Mucosa of stomach (tissue), 1 donor: Measurements from ENCODE around the gene INMT.
"Not testable (repeated sequence)": the region's sequence is repeated elsewhere in the genome, so short reads cannot be mapped to it uniquely, and the experiment has no call there.

Experiments
- H3K27me3 ChIP-seq: one replicate; pipeline ENCODE4 v1.7.0; 2013; ENCODE audit warnings: mild to moderate bottlenecking, low read length; ENCODE audit not compliant: control insufficient read depth, insufficient read depth
- H3K36me3 ChIP-seq: one replicate; pipeline ENCODE4 v1.7.0; 2013; ENCODE audit warnings: low read length; ENCODE audit not compliant: control insufficient read depth, insufficient read depth
- H3K4me1 ChIP-seq: one replicate; pipeline ENCODE4 v1.7.0; 2013; ENCODE audit warnings: mild to moderate bottlenecking, low read length; ENCODE audit not compliant: control insufficient read depth, insufficient read depth
- H3K4me3 ChIP-seq: one replicate; pipeline ENCODE4 v1.7.0; 2013; ENCODE audit warnings: low read length
- H3K9ac ChIP-seq: one replicate; pipeline ENCODE4 v1.7.0; 2013; ENCODE audit warnings: mild to moderate bottlenecking, low read length, moderate library complexity
- H3K9me3 ChIP-seq: one replicate; pipeline ENCODE4 v1.7.0; 2013; ENCODE audit warnings: mild to moderate bottlenecking, low read length, moderate library complexity; ENCODE audit not compliant: control insufficient read depth
- donor health status: Pancreatic carcinoma.

Gene INMT

DNA sequence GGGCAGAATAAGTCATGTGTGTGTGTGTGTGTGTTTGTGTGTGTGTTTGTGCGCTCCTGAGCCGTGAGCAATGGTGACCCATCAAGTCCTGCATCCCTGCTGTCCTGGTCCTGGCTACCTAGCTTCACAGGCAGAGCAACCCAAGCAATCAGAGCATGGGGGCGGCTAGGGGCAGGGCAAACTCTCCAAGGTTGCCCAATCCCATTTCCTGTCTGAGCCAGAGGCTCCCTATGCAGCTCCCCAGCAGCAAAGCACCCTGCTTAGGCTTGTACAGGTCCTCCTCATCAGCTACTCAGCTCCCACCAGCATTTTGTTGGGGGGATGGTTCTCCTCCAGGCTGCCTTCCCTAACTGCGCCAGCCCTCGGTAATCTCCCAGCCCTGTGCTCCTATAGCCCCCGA lies 38.5 kb upstream of the INMT start:
- no peaks in the 10 kb centered on the region for H3K9me3 ChIP-seq
- no peak overlapping the region for H3K9ac ChIP-seq
- no peaks in the 10 kb centered on the region for H3K36me3 ChIP-seq
- no peaks in the 10 kb centered on the region for H3K4me1 ChIP-seq
- no peaks in the 10 kb centered on the region for H3K27me3 ChIP-seq
- H3K4me3 ChIP-seq, result no peak overlapping the region

DNA sequence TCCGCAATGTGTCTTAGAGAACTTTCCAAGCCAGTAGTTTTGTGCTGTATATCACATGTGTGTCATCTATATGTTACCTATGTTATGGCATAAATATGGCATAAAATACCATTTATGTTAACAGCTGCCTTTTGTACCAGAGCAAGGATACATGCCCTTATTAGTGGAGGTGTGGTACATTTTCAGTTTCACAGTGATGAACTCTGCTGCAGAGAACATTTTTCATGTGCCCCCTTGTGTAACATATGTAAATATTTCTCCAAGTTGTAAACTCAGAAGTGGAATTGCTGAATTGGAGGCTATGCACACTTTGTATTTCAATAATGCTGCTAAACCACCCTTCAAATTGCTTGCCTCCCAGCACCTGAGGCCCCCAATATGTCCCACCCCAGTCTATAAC lies 37.8 kb upstream of the INMT start:
- Histone ChIP-seq H3K27me3 (no peaks in the 10 kb centered on the region), H3K9ac (no peak overlapping the region), H3K9me3 (no peaks in the 10 kb centered on the region), H3K4me1 (no peaks in the 10 kb centered on the region), H3K4me3 (no peak overlapping the region), H3K36me3 (no peaks in the 10 kb centered on the region)

DNA sequence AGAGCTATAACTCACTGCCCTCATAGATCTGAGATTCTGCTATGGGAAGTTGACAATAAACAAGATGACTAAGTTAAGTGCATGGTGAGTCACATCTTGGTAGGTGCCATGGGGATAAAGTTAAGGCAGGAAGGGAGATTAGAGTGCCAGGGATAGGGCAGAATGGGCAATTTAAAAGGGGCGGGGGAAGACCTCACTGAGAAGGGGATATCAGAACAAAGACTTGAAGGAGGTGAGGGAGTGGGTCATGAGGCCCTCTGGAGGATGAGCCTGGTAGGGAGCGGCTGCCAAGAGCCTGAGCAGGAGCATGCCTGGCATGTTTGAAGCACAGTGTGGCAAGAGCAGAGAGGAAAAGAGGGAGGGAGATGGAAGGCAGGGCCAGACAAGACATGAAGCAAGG lies 34.8 kb upstream of the INMT start:
- no peaks in the 10 kb centered on the region for H3K36me3 ChIP-seq
- H3K4me1 ChIP-seq, result no peaks in the 10 kb centered on the region
- H3K9me3 ChIP-seq, result no peaks in the 10 kb centered on the region
- no peak overlapping the region for H3K4me3 ChIP-seq
- H3K27me3 ChIP-seq, result no peaks in the 10 kb centered on the region
- no peak overlapping the region for H3K9ac ChIP-seq

DNA sequence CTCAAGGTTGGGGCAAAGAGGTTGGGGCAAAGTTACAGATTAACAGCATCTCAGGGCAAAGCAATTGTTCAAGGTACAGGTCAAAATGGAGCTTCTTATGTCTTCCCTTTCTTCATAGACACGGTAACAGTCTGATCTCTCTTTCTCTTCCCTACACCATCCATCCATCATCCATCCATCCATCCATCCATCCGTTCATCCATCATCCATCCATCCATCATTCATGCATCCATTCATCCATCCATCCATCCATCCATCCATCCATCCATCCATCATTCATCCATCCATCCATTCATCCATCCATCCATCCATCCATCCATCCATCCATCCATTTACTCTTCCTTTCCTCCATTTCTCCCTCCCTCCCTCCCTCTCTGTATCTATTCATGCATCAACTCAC lies 32.5 kb upstream of the INMT start:
- not testable (repeated sequence) for H3K27me3 ChIP-seq, H3K9me3 ChIP-seq, H3K4me3 ChIP-seq, H3K4me1 ChIP-seq, H3K36me3 ChIP-seq, H3K9ac ChIP-seq

DNA sequence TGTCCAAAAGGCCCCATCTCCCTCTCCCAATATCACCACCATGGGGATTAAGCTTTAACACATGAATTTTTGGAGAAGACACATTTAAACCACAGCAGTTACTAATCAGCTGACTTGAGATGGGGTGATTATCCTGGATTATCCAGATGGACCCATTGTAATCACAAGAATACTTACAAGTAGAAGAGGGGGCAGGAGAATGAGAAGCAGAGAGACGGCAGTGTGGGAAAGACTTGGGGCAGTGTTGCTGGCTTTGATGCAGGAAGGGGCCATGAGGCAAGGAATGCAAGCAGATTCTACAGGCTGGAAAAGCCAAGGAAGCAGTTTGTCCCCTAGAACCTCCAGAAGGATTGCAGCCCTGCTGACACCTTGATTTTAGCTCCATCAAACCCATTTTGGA lies 30.7 kb upstream of the INMT start:
- Histone ChIP-seq H3K4me1 (no peaks in the 10 kb centered on the region), H3K36me3 (no peaks in the 10 kb centered on the region), H3K9me3 (no peaks in the 10 kb centered on the region), H3K9ac (no peak overlapping the region), H3K4me3 (no peak overlapping the region), H3K27me3 (peaks cover 4% of the 10 kb centered on the region)

DNA sequence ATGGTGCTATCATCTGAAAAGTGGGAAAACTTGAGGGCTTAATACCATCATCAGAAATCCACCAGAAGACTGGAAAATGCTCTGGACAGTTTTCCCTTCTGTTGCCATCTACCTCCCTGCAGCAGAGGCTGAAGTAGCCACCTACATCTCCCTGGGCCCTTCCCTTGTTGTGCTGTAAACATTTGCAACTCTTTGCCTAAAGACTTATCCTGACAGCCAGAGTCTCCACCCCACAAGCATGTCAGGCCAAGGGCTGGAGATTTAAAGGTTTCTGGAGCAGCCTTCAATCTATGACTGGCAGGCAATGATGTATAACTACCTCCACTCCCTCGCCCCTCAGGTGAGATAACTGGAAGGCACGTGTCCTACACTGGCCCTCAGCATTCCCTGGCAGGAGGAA lies 29.7 kb upstream of the INMT start:
- Histone ChIP-seq H3K27me3 (peaks cover 4% of the 10 kb centered on the region), H3K4me1 (no peaks in the 10 kb centered on the region), H3K9me3 (no peaks in the 10 kb centered on the region), H3K4me3 (no peak overlapping the region), H3K9ac (no peak overlapping the region), H3K36me3 (no peaks in the 10 kb centered on the region)

DNA sequence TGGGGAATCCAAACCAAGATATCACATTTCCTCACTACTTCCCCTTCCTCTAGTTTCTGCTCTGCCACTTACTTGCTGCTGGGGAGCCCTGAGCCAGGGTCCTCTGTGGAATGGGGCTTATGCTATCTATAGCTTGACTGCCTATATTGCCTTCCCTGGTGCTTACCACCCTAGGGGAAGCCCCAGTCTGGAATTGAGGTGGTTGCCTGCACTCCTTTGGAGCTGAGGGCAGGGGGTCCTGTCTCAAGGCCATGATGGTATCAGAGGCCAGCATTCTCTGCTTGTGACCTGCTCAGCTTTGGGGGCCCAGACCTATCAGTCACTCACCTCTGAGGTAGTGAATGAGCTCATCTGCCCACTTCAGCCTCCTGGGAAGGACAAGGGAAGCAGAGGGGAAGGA lies 29.3 kb upstream of the INMT start:
- Histone ChIP-seq H3K4me1 (no peaks in the 10 kb centered on the region), H3K4me3 (no peak overlapping the region), H3K27me3 (peaks cover 4% of the 10 kb centered on the region), H3K36me3 (no peaks in the 10 kb centered on the region), H3K9me3 (no peaks in the 10 kb centered on the region), H3K9ac (no peak overlapping the region)

DNA sequence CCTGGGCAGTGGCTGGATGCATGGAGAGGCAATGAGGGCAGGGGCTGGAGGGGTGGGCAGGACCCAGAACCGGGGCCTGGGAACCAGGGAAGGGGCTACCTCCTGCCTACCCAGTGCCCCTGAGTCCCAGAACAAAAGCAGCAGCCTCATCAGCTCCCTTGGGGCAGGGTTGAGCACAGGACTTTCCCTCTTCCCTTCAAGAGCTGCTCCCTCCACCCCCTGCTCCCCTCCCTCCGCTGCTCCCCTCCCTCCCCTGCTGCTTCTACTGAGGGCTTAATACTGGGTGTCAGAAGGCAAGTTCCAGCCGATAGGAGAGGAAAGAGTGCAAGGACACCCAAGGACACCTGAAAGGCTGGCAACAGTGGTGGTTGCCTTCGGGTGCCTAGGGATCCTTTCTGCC lies 28.2 kb upstream of the INMT start:
- Histone ChIP-seq H3K9ac (no peak overlapping the region), H3K9me3 (no peaks in the 10 kb centered on the region), H3K36me3 (no peaks in the 10 kb centered on the region), H3K27me3 (peaks cover 4% of the 10 kb centered on the region), H3K4me1 (no peaks in the 10 kb centered on the region), H3K4me3 (no peak overlapping the region)

DNA sequence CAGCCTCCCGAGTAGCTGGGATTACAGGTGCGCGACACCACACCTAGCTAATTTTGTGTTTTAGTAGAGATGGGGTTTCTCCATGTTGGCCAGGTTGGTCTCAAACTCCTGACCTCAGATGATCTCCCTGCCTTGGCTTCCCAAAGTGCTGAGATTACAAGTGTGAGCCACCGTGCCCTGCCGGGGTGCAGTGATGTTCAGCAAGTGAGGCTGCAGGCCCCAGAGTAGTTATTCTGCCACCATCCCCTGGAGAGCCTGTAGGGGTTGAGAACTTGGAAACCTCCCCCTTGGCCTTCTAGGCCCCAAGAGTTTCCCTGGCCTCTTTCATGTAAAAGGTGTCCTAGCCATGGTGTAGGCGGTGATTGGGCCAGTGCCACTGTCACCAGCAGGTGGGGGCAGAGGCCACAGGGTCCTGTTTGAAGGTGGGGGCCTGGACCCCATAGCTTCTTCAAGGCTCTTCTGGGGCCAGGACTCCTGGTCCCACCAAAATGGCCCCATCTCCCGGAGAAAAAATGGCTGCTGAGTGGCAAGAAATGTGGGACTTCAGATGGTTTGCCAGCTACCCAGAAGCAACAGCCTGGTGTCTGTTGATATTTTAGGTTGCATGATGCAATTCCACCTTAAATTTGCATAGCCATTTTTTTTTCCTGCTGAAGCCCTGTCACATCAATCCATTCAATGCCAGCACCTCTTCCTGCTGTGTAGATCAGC lies 25.5 kb upstream of the INMT start:
- H3K9me3 ChIP-seq, result no peaks in the 10 kb centered on the region
- H3K4me3 ChIP-seq, result no peak overlapping the region
- no peaks in the 10 kb centered on the region for H3K4me1 ChIP-seq
- H3K36me3 ChIP-seq, result no peaks in the 10 kb centered on the region
- no peak overlapping the region for H3K9ac ChIP-seq
- peaks cover 9% of the 10 kb centered on the region for H3K27me3 ChIP-seq

DNA sequence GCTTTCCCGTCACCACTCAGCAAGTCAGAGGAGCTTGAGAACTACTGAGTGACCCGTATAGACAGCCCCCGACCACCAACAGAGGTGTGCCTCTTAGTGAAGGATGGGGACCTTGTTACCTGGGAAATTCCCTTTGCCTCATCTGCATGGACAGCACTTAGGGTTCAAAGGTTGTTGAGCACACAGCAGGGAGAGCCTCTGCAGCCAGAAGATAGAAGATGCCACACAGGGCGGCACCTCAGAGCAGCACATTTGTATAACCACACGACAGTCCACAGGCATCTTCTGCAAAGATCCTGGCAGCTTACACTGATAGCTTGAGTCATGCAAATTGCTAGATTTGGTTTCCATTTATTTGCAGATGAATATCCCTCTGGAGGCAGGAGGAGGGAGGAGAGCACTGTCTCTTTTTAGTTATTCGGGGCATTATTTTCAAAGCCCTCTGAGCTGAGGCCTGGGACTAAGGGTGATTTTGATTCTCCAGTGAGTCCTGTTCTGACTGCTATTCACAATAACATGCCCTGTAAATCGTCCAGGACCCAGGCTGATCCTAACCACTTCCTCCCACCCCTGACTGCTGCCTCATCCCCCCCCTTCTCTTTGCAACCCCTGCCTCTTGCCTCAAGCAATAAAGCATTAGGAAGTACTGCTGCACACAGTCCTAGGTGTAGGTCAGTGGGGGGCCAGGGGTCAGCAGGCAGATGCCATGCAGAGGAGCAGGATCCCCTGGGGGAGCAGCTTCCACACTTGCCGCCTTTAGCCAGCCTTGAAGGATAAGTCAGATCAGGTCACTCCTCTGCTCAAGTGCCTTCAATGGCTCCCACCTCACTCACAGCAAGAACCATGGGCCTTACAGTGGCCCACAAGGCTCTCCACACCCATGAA lies 24.6 kb upstream of the INMT start:
- Histone ChIP-seq H3K9ac (no peak overlapping the region), H3K4me1 (no peaks in the 10 kb centered on the region), H3K4me3 (no peak overlapping the region), H3K27me3 (peaks cover 9% of the 10 kb centered on the region), H3K9me3 (no peaks in the 10 kb centered on the region), H3K36me3 (no peaks in the 10 kb centered on the region)

DNA sequence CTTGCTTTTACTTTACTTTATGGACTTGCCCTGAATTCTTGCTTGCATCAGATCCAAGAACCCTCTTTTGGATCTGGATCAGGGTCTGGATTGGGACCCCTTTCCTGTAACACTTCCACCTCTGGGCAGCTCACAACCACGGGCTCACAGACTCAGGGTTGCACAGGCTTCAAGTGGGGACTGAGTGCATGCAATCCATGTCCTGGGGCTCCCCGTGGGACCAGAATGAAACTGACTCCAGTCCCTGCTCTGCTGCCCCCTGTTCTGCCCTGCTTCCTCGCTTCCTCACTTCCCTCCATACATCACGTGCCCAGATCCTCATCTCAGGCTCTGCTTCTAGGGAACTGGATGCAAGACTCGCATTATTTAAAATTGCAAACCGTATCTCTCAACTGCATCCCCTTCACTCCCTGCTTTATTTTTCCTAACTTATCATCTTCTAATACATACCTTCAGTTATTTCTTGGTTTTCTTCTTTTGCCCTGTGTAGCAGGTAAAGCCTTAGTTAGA lies 23.3 kb upstream of the INMT start:
- no peak overlapping the region for H3K4me3 ChIP-seq
- H3K36me3 ChIP-seq, result no peaks in the 10 kb centered on the region
- H3K9me3 ChIP-seq, result no peaks in the 10 kb centered on the region

DNA sequence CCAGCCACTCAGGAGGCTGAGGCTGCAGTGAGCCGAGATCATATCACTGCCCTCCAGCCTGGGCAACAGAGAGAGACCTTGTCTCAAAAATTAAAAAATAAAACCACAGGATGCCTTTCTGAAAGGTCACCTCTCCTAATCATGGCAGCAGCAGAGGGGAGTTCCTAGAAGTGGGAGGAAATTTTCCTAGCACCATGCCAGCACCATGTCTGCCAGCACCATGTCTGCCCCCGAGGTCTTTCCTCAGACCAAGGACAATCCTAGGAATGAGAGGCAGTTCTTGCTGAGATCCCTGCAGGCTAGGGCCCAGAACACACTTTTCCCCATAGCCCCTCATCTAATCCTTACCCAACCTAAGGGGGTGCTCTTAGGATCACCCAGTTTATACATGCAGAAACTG lies 22.3 kb upstream of the INMT start:
- H3K27me3 ChIP-seq, result peaks cover 9% of the 10 kb centered on the region
- no peaks in the 10 kb centered on the region for H3K9me3 ChIP-seq
- no peak overlapping the region for H3K4me3 ChIP-seq
- H3K4me1 ChIP-seq, result no peaks in the 10 kb centered on the region
- no peak overlapping the region for H3K9ac ChIP-seq
- H3K36me3 ChIP-seq, result no peaks in the 10 kb centered on the region

More for the DNA sequence above, 23.3 kb upstream of the INMT start:
- no peaks in the 10 kb centered on the region for H3K4me1 ChIP-seq
- peaks cover 9% of the 10 kb centered on the region for H3K27me3 ChIP-seq
- no peak overlapping the region for H3K9ac ChIP-seq
